SK-N-MC (cell line): ENCODE results near the gene SUPT6H.
"Not testable (repeated sequence)": the region's sequence is repeated elsewhere in the genome, so short reads cannot be mapped to it uniquely, and the experiment has no call there.

ENCODE experiments used
- DNase-seq: peaks from one replicate; pipeline ENCODE4 v3.0.0-alpha.2; 2011; ENCODE audit warnings: low read depth, low spot score
- H3K27ac ChIP-seq: fragments of 200-600 bp; sonication (generic); 2 replicates; pipeline ENCODE4 v1.5.1; 2016; ENCODE audit warnings: mixed run types
- H3K36me3 ChIP-seq: fragments of 200-600 bp; sonication (generic); 2 replicates; pipeline ENCODE4 v1.6.1; 2017; ENCODE audit warnings: antibody characterized with exemption, low read length, mixed read lengths; ENCODE audit not compliant: insufficient read depth
- H3K4me3 ChIP-seq: fragments of 200-600 bp; sonication (generic); 2 replicates; pipeline ENCODE4 v1.5.1; 2016
- H3K9ac ChIP-seq: fragments of 200-600 bp; sonication (generic); 2 replicates; pipeline ENCODE4 v1.8.0; 2017; ENCODE audit warnings: mixed run types, mixed read lengths; ENCODE audit not compliant: insufficient read length
- H3K9me3 ChIP-seq: fragments of 200-600 bp; sonication (generic); 2 replicates; pipeline ENCODE4 v1.6.1; 2017; ENCODE audit warnings: low read depth, mild to moderate bottlenecking, antibody characterized with exemption, low read length, moderate library complexity, mixed read lengths
- EZH2 ChIP-seq: fragments of 200-600 bp; sonication (generic); IDR thresholded peaks from one replicate; pipeline ENCODE4 v1.6.1; 2017; ENCODE audit warnings: antibody characterized with exemption
- FOXP2 ChIP-seq: optimal IDR thresholded peaks from 2 replicates; pipeline ENCODE3; 2011; ENCODE audit warnings: mild to moderate bottlenecking, moderate library complexity; ENCODE audit not compliant: insufficient read depth; ENCODE audit errors: extremely low read length, control extremely low read depth
- POLR2AphosphoS5 ChIP-seq: IDR thresholded peaks from 2 replicates; pipeline ENCODE4 v1.6.1; 2012; ENCODE audit warnings: mild to moderate bottlenecking, low read depth, low read length, borderline replicate concordance

The SUPT6H gene

DNA sequence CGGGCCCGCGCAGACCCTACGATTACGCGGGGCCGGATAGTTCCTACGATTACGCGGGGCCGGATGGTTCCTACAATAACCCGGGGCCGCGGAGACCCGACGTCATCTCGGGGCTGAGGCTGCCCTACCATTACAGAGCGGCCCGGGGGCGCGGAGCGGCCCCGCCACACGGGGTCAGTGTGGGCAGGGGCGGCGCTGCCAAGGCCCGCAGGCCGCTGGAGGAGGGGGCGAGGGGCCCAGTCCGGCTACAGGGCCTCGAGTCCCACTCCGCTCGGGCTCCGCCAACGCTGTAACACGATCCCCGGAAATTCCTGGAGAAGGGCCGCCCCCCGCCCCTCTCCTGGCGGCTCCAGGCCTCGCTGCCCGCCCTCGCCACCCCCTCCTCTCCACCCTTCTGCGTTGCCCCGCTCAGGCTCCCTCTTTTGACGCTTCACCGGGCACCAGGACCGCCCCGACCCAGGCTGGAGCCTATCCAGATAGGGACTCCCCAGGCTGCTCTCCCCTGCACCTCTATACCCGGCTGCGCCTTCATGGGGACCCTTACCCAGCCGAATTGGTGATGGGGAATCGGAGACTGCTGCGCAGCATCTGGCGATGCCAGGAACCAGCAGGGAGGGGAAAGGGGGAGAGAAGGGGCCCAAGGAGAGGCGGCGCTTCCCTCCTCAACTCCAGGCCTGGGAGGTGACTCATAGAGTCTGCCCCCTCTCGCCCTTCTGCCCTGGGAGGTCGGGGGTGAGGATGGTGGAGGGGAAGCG, 55.8 kb downstream of the SUPT6H start, which contains the start of gene RAB34:
Gene RAB34, minus strand, starts transcription at position 291 of the 755 bp plus-strand sequence. CDS start 602 bp downstream, outside the sequence.
- TF ChIP-seq EZH2 (no peak), POLR2AphosphoS5 (peak; percentile 70)
- peak within 1 kb of the TSS; percentile 89 for H3K27ac ChIP-seq
- peak within 1 kb of the TSS; percentile 92 for H3K4me3 ChIP-seq
- no peak for DNase-seq
- peak within 1 kb of the TSS; percentile 96 for H3K9ac ChIP-seq
- H3K9me3 ChIP-seq, result no peaks in the 10 kb centered on the region
- H3K36me3 ChIP-seq, result peaks cover 54% of the 10 kb centered on the region

GRCh38 chr17:28718333-28719020, 56.5 kb downstream of the SUPT6H start:
- no peak for DNase-seq
- Histone ChIP-seq H3K4me3 (peak overlapping the region; percentile 92), H3K9me3 (no peaks in the 10 kb centered on the region), H3K36me3 (peaks cover 58% of the 10 kb centered on the region), H3K9ac (peak overlapping the region; percentile 78), H3K27ac (peak overlapping the region; percentile 89)
- TF ChIP-seq EZH2, result no peak
- no peak; the same call in 1 of the 2 replicates for TF ChIP-seq POLR2AphosphoS5
- TF ChIP-seq FOXP2, result no peak

DNA sequence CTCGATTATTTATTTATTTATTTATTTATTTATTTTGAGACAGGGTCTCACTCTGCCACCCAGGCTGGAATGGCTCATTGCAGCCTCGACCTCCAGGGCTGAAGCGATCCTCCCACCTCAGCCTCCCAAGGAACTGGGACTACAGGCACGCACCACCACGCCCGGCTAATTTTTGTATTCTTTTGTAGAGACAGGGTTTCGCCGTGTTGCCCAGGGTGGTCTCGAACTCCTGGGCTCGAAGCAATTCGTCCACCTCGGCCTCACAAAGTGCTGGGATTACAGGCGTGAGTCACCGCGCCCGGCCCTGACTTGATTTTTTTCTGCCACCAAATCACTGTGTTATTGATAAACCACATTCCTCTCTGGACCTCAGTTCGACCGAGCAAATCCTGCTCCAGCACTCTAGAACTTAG, 57.0 kb downstream of the SUPT6H start:
- peak overlapping the region; percentile 89 for H3K27ac ChIP-seq
- peaks cover 59% of the 10 kb centered on the region for H3K36me3 ChIP-seq
- H3K4me3 ChIP-seq, result peak overlapping the region; percentile 99
- no peak for DNase-seq
- H3K9ac ChIP-seq, result peak overlapping the region; percentile 77
- TF ChIP-seq FOXP2 (no peak), EZH2 (no peak), POLR2AphosphoS5 (no peak)
- H3K9me3 ChIP-seq, result no peaks in the 10 kb centered on the region

DNA sequence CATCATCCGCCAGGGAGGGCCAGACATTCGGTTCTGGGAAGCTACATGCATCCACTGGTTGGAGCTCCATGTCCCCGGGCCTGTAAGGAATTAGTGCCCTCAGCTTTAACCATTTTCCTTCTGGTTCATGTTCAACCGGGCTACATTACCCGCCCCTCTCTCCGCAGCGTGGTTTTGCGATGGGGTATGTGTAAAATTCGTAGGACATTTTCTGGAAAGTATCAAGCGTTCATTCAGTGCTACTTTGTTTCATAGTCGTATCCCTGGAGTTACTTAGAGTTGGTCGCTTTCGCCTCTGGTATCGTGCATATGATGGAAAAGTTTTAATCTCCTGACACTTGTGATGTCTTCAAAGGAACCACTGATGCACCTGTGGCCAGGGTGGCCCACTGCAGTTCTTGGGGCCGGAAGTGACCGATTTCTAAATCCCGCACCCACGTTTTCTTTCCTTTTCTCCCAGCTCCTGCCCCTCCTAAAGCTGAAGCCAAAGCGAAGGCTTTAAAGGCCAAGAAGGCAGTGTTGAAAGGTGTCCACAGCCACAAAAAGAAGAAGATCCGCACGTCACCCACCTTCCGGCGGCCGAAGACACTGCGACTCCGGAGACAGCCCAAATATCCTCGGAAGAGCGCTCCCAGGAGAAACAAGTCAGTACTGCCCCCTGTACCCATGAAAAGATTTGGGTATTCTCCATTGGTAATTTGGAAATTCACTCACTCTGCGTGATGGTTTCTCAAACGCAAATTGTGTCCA, 58.4 kb downstream of the SUPT6H start:
- H3K36me3 ChIP-seq, result peaks cover 58% of the 10 kb centered on the region
- no peak for TF ChIP-seq FOXP2
- no peak for TF ChIP-seq EZH2
- no peak for TF ChIP-seq POLR2AphosphoS5
- peak overlapping the region; percentile 100 for H3K9ac ChIP-seq
- no peak for DNase-seq
- peak overlapping the region; percentile 99 for H3K4me3 ChIP-seq
- no peaks in the 10 kb centered on the region for H3K9me3 ChIP-seq
- peak overlapping the region; percentile 89 for H3K27ac ChIP-seq

GRCh38 chr17:28720997-28721329, 59.0 kb downstream of the SUPT6H start:
- not testable (repeated sequence) for H3K9me3 ChIP-seq, DNase-seq
- Histone ChIP-seq H3K36me3 (peaks cover 52% of the 10 kb centered on the region), H3K27ac (peak overlapping the region; percentile 89), H3K4me3 (peak overlapping the region; percentile 99), H3K9ac (peak overlapping the region; percentile 100)

DNA sequence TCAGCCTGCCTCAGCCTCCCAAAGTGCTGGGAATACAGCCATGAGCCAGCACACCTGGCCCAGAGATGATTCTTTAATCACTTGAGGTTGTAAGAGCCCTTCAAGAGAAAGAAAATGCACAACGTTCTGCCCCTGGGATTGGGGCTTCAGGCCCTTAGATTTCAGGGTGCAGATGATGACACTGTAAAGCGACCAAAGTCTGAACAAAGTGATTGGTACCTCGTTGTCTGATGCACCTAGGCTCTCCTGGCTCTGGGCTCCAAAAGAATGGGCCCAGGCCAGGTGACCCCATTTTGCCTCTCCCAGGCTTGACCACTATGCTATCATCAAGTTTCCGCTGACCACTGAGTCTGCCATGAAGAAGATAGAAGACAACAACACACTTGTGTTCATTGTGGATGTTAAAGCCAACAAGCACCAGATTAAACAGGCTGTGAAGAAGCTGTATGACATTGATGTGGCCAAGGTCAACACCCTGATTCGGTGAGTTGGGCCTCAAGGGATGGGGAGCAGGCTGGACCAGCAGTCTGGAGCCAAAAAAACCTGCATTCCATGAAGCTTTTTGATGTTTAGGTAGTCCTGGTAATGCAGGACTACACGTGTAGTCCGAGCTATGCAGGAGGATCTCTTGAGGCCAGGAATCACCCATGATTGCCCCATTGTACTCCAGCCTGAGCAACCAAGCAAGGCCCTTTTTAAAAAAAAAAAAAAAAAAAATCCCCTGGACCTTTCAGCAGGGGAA, 60.6 kb downstream of the SUPT6H start:
- H3K9ac ChIP-seq, result no peak overlapping the region
- no peak for DNase-seq
- H3K36me3 ChIP-seq, result peaks cover 51% of the 10 kb centered on the region
- no peak for TF ChIP-seq FOXP2
- TF ChIP-seq POLR2AphosphoS5, result no peak
- TF ChIP-seq EZH2, result no peak
- H3K27ac ChIP-seq, result peak overlapping the region; percentile 89
- H3K4me3 ChIP-seq, result peak overlapping the region; percentile 99
- no peaks in the 10 kb centered on the region for H3K9me3 ChIP-seq

DNA sequence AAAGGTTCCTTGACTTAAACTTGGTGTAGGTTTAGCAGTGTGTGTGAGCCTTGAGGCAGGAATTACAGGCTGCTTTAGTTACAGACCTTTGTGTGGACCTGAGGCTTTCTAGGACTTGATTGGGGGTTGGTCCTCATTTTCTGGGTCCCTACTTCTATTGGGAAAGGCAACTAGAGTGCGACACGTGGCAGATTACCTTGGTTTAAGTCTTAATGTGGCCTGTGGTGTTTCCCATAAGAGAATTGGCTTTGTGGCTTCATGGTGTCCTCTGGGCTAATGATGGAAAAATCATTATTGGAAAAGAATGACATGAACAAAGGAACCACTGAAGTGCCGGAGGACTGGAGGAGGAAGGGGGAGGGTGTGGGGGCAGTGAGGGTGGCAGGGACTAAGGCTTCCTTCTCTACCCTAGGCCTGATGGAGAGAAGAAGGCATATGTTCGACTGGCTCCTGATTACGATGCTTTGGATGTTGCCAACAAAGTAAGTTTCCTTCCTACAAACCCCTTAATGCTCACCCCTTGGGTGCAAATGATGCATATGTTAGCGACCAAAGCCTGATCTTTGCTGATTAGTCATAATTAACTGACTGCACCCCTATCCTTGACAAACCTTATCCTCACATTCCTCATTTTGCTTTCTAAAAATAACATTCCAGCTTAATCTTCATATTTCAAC, 61.3 kb downstream of the SUPT6H start:
- H3K9ac ChIP-seq, result no peak overlapping the region
- no peak overlapping the region for H3K4me3 ChIP-seq
- TF ChIP-seq EZH2, result no peak
- TF ChIP-seq FOXP2, result no peak
- TF ChIP-seq POLR2AphosphoS5, result no peak
- H3K36me3 ChIP-seq, result peaks cover 51% of the 10 kb centered on the region
- DNase-seq, result no peak
- H3K27ac ChIP-seq, result peak overlapping the region; percentile 89
- no peaks in the 10 kb centered on the region for H3K9me3 ChIP-seq

GRCh38 chr17:28723836-28724499, 62.0 kb downstream of the SUPT6H start:
- not testable (repeated sequence) for H3K4me3 ChIP-seq, H3K9ac ChIP-seq, DNase-seq, H3K9me3 ChIP-seq
- Histone ChIP-seq H3K27ac (peak overlapping the region; percentile 85; the same call in 1 of the 2 replicates), H3K36me3 (peaks cover 51% of the 10 kb centered on the region)
